HL-60 (cell line): ENCODE data around the gene GFER.
A peak's percentile ranks its signal among the peaks of the same experiment; 100 is the strongest.
"Not testable (repeated sequence)": the region's sequence is repeated elsewhere in the genome, so short reads cannot be mapped to it uniquely, and the experiment has no call there.

Source experiments
- DNase-seq, 2 experiments: peaks; one replicate each; pipeline ENCODE4 v3.0.0-alpha.2; 2010 to 2020; ENCODE audit warnings: low read depth in 1 of 2, low spot score in 1 of 2
- H3K27ac ChIP-seq: fragments of 250-450 bp; sonication (Bioruptor Pico); replicated peaks from 2 replicates; pipeline ENCODE4 v1.5.1; 2020; ENCODE audit warnings: mild to moderate bottlenecking, moderate library complexity
- H3K27me3 ChIP-seq: fragments of 250-450 bp; sonication (Bioruptor Pico); 2 replicates; pipeline ENCODE4 v1.5.1; 2021; ENCODE audit warnings: mild to moderate bottlenecking, moderate library complexity; ENCODE audit not compliant: insufficient read depth, poor library complexity, severe bottlenecking
- H3K4me3 ChIP-seq: replicated peaks from 2 replicates; pipeline ENCODE4 v1.5.1; 2011; ENCODE audit warnings: mild to moderate bottlenecking, control low read depth, low read length; ENCODE audit not compliant: insufficient read depth
- GABPA ChIP-seq: IDR thresholded peaks from 2 replicates; pipeline ENCODE4 v1.6.1; 2012; ENCODE audit warnings: low read depth
- POLR2AphosphoS5 ChIP-seq: IDR thresholded peaks from 2 replicates; pipeline ENCODE4 v1.6.1; 2012; ENCODE audit warnings: low read depth
- SPI1 ChIP-seq: IDR thresholded peaks from 2 replicates; pipeline ENCODE4 v1.6.1; 2012; ENCODE audit warnings: low read depth, mild to moderate bottlenecking, borderline replicate concordance
- TF ChIP-seq, protein P1 (sequence below): IDR thresholded peaks from 2 replicates; pipeline ENCODE4 v1.6.1; 2012; ENCODE audit warnings: low read depth; ENCODE audit not compliant: insufficient replicate concordance
- TF ChIP-seq, protein P2 (sequence below): IDR thresholded peaks from one replicate; pipeline ENCODE4 v1.5.1; 2011; ENCODE audit warnings: low read length, control low read depth, inconsistent platforms; ENCODE audit not compliant: insufficient read depth

Gene GFER

DNA sequence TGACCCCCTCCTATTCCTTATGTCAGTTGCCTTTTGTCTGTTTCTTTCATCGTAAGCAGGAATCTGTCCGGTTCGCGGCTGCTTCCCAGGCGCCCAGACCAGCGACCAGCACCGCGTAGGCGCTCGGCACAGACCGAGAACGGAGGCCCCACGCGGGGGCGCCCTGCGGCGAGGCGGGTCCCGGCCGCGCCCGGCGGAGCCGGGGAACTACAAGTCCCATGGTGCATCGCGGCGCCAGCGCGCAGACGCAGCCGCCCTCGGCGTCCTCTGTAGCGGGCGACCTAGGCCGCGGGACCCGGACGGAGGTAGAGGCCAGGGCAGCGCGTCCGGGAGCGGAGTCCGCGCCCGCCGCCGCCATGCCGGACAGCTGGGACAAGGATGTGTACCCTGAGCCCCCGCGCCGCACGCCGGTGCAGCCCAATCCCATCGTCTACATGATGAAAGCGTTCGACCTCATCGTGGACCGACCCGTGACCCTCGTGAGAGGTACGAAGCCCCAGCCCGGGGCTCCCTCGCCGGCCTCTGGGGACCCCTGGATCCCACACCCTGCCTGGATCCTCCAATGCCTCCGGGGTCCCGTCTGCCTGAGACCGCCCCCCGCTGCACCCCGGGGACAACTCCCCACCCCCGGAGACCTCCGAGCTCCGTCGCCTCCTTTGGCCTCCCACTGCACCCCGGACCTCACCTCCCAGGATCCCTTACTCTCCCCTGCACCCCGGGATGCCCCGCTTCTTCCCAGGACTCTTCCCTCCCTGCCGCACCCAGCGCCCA is 24.5 kb upstream of the GFER start, which contains the start of gene NDUFB10:
NDUFB10 (plus strand) TSS at position 270 of the 771 bp plus-strand sequence; CDS start at position 357, 87 bp downstream.
- TF ChIP-seq POLR2AphosphoS5 (peak; percentile 86; the same call in 1 of the 2 replicates), SPI1 (no peak), GABPA (no peak)
- TF ChIP-seq, protein P1, sequence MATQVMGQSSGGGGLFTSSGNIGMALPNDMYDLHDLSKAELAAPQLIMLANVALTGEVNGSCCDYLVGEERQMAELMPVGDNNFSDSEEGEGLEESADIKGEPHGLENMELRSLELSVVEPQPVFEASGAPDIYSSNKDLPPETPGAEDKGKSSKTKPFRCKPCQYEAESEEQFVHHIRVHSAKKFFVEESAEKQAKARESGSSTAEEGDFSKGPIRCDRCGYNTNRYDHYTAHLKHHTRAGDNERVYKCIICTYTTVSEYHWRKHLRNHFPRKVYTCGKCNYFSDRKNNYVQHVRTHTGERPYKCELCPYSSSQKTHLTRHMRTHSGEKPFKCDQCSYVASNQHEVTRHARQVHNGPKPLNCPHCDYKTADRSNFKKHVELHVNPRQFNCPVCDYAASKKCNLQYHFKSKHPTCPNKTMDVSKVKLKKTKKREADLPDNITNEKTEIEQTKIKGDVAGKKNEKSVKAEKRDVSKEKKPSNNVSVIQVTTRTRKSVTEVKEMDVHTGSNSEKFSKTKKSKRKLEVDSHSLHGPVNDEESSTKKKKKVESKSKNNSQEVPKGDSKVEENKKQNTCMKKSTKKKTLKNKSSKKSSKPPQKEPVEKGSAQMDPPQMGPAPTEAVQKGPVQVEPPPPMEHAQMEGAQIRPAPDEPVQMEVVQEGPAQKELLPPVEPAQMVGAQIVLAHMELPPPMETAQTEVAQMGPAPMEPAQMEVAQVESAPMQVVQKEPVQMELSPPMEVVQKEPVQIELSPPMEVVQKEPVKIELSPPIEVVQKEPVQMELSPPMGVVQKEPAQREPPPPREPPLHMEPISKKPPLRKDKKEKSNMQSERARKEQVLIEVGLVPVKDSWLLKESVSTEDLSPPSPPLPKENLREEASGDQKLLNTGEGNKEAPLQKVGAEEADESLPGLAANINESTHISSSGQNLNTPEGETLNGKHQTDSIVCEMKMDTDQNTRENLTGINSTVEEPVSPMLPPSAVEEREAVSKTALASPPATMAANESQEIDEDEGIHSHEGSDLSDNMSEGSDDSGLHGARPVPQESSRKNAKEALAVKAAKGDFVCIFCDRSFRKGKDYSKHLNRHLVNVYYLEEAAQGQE: peak; percentile 5
- TF ChIP-seq, protein P2, sequence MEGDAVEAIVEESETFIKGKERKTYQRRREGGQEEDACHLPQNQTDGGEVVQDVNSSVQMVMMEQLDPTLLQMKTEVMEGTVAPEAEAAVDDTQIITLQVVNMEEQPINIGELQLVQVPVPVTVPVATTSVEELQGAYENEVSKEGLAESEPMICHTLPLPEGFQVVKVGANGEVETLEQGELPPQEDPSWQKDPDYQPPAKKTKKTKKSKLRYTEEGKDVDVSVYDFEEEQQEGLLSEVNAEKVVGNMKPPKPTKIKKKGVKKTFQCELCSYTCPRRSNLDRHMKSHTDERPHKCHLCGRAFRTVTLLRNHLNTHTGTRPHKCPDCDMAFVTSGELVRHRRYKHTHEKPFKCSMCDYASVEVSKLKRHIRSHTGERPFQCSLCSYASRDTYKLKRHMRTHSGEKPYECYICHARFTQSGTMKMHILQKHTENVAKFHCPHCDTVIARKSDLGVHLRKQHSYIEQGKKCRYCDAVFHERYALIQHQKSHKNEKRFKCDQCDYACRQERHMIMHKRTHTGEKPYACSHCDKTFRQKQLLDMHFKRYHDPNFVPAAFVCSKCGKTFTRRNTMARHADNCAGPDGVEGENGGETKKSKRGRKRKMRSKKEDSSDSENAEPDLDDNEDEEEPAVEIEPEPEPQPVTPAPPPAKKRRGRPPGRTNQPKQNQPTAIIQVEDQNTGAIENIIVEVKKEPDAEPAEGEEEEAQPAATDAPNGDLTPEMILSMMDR: peak; percentile 56
- Histone ChIP-seq H3K4me3 (peak within 1 kb of the TSS; percentile 91), H3K27ac (peak within 1 kb of the TSS; percentile 87), H3K27me3 (no peaks in the 10 kb centered on the region)
- peak; percentile 91 to 93 for DNase-seq

DNA sequence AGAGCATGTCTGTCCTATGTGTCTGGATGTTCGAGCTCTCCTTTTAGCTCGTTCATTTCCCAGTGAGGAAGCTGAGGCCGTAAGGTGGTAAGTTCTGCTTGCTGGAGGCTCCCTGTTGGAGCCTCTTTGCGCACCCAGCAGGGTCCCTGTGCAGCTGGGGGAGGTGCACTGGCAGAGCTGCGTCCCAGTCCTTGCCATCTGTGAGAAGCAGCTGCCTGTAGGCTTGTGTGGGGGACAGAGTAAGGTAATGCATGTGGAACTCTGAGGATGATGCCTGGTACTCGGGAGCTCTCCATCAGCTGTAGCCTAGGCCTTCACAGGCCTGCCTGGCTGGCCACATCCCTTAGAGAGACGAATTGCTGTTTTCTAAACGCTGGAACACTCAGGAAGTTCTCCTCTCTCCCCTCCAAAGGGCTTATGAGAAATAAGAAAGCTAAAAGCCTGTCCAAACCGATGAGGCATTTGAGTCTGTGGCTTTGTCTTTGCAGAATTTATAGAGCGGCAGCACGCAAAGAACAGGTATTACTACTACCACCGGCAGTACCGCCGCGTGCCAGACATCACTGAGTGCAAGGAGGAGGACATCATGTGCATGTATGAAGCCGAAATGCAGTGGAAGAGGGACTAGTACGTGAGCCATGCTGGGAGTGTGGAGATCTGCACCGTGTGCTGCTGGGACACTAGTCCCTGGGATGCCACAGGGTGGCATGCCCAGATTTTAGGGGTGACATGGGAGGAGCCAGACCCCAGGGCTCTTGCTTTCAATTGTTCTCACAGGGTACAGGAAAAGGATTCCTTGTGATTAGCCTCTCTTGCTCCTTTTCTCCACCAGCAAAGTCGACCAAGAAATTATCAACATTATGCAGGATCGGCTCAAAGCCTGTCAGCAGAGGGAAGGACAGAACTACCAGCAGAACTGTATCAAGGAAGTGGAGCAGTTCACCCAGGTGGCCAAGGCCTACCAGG is 23.0 kb upstream of the GFER start:
- TF ChIP-seq, protein P1: peak; percentile 50
- TF ChIP-seq SPI1 (no peak), GABPA (no peak), POLR2AphosphoS5 (peak; percentile 98)
- TF ChIP-seq, protein P2: no peak
- no peaks in the 10 kb centered on the region for H3K27me3 ChIP-seq
- peak overlapping the region; percentile 87 for H3K27ac ChIP-seq
- H3K4me3 ChIP-seq: peak overlapping the region; percentile 91
- DNase-seq: peak in 1 of 2 experiments; percentile 78

DNA sequence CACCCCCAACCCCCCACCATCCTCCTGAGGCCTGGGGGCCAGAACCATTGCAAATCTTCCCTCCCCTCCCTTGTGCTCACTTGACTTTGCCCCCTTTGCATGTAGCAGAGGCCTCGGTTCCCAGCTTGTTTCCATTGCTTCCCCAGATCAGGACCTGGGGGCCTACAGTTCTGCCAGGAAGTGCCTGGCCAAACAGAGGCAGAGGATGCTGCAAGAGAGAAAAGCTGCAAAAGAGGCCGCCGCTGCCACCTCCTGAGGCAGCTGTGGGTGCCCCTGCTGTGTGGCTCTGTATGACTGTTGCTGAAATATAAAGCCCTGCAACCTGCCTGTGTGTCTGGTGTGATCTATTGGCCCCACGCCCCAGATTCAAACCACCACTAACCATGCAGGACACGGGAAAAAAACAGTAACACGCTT is 22.3 kb upstream of the GFER start:
- Histone ChIP-seq H3K27ac (peak overlapping the region; percentile 94), H3K4me3 (peak overlapping the region; percentile 20), H3K27me3 (no peaks in the 10 kb centered on the region)
- TF ChIP-seq POLR2AphosphoS5: no peak; the same call in 1 of the 2 replicates
- no peak for TF ChIP-seq GABPA
- TF ChIP-seq SPI1: peak; percentile 29; the same call in 1 of the 2 replicates
- TF ChIP-seq, protein P2: no peak
- peak; percentile 62 to 80 for DNase-seq

DNA sequence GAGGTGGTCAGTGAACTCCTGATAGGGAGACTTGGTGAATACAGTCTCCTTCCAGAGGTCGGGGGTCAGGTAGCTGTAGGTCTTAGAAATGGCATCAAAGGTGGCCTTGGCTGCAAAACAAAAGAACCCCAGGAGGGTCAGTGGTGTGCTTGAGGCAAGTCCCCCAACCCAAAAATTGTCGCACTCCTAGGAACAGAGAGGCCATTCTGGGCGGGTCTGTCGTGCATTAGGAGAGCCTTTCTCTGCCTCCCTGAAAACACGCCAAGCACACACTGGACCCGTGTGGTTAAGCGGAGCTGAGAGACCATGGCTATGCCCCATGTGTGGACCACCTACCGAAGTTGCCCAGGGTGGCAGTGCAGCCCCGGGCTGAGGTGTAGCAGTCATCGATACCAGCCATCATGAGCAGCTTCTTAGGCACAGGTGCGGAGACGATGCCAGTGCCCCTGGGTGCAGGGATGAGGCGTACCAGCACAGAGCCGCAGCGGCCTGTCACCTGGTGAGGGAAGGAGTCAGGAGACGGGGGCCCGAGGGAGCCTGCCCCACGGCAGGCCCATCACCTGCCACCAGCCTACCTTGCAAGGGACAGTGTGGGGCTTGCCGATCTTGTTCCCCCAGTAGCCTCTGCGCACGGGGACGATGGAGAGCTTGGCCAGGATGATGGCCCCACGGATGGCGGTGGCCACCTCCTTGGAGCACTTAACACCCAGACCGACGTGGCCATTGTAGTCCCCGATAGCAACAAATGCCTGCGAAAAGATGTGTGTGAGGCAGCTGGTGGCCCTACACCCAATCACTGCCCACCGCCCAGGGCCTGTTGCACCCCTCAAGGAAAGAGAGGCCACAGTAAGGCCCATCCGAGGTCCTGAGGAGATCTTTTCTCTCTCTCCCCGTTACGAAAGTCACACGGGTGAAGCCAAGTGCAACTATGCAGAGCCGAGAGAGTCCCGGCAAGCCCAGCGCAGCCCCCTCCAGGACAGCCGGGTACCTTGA is 21.5 kb upstream of the GFER start:
- H3K4me3 ChIP-seq: peak overlapping the region; percentile 91
- not testable (repeated sequence) for H3K27me3 ChIP-seq, DNase-seq
- H3K27ac ChIP-seq: peak overlapping the region; percentile 94
